ENCODE data around the gene BLTP1.

BLTP1 gene

DNA sequence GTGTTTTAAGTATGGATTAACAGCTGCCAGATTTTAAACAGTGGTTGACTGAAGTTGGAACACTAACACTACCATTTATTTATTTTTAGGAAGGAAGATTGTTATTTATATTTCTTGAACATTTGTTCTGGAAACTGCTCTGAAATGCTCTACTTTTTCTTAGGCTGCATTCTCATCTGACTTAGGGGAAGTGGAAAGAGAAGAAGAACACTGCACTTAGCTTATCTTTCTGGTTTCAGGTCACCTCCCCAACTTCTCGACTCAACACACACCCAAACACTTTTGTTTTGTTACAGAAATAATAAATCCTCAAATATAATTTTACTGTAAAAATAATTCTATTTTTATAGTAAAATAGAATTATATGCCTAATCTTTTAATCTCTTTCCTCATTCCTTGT, 18.6 kb downstream of the BLTP1 start:
- DNase-seq, result no peak

DNA sequence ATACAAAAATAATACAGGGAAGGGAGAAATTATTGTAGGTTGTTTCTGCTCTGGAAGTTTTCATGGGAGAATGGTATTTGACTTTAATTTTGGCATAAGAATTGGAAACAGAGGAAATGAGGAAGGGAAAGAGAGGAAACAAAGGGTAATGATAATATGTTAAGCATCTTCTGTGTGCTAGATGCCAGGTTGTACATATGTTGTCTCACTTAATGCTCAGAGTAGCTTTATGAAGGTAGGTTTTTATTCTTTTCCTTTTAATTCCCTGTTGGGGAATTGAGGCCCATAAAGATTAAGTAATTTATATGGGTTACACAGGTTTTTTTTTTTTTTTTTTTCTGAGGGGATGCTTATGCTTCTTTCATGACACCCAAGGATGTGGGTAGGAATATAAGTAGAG, 19.2 kb downstream of the BLTP1 start:
- DNase-seq, result no peak

DNA sequence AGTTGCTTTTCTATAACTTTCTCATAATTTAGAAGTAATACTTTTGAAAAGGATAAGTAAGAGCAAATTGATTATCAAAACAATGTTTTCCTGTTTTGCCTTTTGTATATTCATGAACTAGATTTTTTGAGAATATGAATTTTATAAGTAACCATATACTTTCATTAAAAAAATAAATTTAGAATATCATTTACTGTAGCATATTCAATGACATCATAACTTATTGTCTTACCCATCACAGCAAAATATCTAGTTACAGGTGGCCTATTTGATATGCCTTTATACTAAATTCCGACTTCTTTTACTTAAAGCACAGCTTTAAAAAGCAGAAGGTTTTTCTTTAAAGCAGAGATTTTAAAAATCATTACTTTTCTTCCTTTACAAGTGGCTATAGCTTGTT, 20.1 kb downstream of the BLTP1 start:
- no peak for DNase-seq

DNA sequence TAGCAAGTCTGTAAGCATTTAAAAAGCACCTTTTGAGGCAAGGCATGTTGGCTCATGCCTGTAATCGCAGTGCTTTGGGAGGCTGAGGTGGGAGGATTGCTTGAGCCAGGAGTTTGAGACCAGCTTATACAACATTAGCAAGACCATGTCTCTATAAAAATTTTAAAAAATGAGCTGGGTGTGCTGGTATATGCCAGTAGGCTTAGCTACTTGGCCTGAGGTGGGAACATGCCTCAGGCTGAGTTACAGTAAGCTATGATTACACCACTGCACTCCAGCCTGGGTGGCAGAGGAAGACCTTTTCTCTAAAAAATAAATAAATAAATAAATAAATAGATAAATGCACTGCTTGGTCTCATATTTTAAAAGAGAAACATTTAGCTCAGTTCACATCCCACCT, 26.8 kb downstream of the BLTP1 start:
- DNase-seq, result no peak

DNA sequence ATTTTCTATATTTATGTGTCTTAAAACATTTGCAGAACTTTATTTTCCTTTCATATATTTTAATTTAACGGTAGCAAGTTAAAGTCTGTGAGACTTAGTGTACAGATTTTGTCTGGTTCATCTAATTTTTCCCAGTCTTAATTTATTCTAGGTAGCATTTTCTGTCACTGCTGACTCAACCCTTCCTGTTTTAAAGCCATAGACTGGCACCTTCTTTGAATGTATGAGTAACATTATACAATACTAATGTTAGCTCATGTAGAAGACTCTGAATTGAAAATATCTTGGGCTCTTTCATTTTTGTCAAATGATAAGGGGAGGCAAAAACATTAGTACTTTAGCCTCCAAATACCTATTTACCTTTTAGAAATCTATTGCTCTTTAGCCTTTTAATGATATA, 43.6 kb downstream of the BLTP1 start:
- no peak for DNase-seq
